PC-9 (cell line): ENCODE data around the gene PTPRR. TPM values are rescaled to one million over a fixed set of nuclear protein-coding genes. Genes with fewer than 3 reads are reported as not detected.

Experiments
- BruUV-seq: library from RNA; stranded (reverse); fragments of 400-500 nt; replicated peaks from 2 replicates; lab custom pipeline; 2021; lab: Mats Ljungman, UMichigan
- CTCF ChIA-PET: fragments of 300-600 bp; sonication (Branson Sonifier 250); formaldehyde crosslinking; loops from one replicate; lab custom pipeline; 2022; ENCODE audit warnings: antibody characterized with exemption; lab: Charles Lee
- POLR2A ChIA-PET: fragments of 300-600 bp; sonication (Branson Sonifier 250); formaldehyde crosslinking; loops from one replicate; lab custom pipeline; 2022; ENCODE audit warnings: antibody characterized with exemption; ENCODE audit not compliant: unreplicated experiment; lab: Charles Lee
- DNase-seq, 2 experiments: peaks; one replicate each; pipeline versions ENCODE4 v3.0.0 to v3.0.0-alpha.2; 2015 to 2022; ENCODE audit warnings: mixed read lengths in 1 of 2
- H2AFZ ChIP-seq: fragments of 200-600 bp; sonication (generic); 2 replicates; pipeline ENCODE4 v1.8.1; 2017; ENCODE audit warnings: antibody characterized with exemption
- H3F3A ChIP-seq: fragments of 200-600 bp; sonication (generic); 2 replicates; pipeline ENCODE4 v1.8.1; 2017; ENCODE audit warnings: antibody characterized with exemption, mild to moderate bottlenecking, low read depth; ENCODE audit not compliant: insufficient read depth
- H3K27ac ChIP-seq: fragments of 200-600 bp; sonication (generic); 2 replicates; pipeline ENCODE4 v1.6.1; 2016; ENCODE audit warnings: mixed run types
- H3K27me3 ChIP-seq: fragments of 200-600 bp; sonication (generic); 2 replicates; pipeline ENCODE4 v1.6.1; 2016; ENCODE audit warnings: low read depth, mixed run types; ENCODE audit not compliant: insufficient read depth
- H3K36me3 ChIP-seq: fragments of 200-600 bp; sonication (generic); 2 replicates; pipeline ENCODE4 v1.6.1; 2016; ENCODE audit warnings: low read depth, mixed run types
- H3K4me1 ChIP-seq: fragments of 200-600 bp; sonication (generic); replicated peaks from 2 replicates; pipeline ENCODE4 v1.6.1; 2016; ENCODE audit warnings: mixed run types; ENCODE audit not compliant: insufficient read depth
- H3K4me2 ChIP-seq: fragments of 200-600 bp; sonication (generic); 2 replicates; pipeline ENCODE4 v1.6.1; 2017; ENCODE audit warnings: mixed run types
- H3K4me3 ChIP-seq: fragments of 200-600 bp; sonication (generic); 2 replicates; pipeline ENCODE4 v1.6.1; 2016; ENCODE audit warnings: mixed run types
- H3K79me2 ChIP-seq: fragments of 200-600 bp; sonication (generic); 2 replicates; pipeline ENCODE4 v1.6.1; 2017; ENCODE audit warnings: low read depth, mixed run types
- H3K9me2 ChIP-seq: fragments of 200-600 bp; sonication (generic); 2 replicates; pipeline ENCODE4 v1.8.1; 2017; ENCODE audit warnings: mild to moderate bottlenecking; ENCODE audit not compliant: insufficient read depth
- H3K9me3 ChIP-seq: fragments of 200-600 bp; sonication (generic); 2 replicates; pipeline ENCODE4 v1.8.1; 2016; ENCODE audit warnings: low read depth; ENCODE audit not compliant: insufficient read depth
- H4K20me1 ChIP-seq: fragments of 200-600 bp; sonication (generic); 2 replicates; pipeline ENCODE4 v1.8.1; 2017; ENCODE audit not compliant: insufficient read depth
- CTCF ChIP-seq: fragments of 200-600 bp; sonication (generic); conservative IDR thresholded peaks from 2 replicates; pipeline ENCODE4 v1.6.1; 2017; ENCODE audit warnings: mixed run types, antibody characterized with exemption, mild to moderate bottlenecking, moderate library complexity
- EZH2 ChIP-seq: fragments of 200-600 bp; sonication (generic); IDR thresholded peaks from 2 replicates; pipeline ENCODE4 v1.8.0; 2017; ENCODE audit warnings: antibody characterized with exemption, low read depth
- intact Hi-C: fragments of 100-400 bp; cut with micrococcal nuclease; formaldehyde crosslinking; loops from one replicate; pipeline ENCODE4 v1.10.0; 2022; ENCODE audit not compliant: unreplicated experiment
- total RNA-seq: library from RNA; stranded (reverse); gene quantifications from 2 replicates; pipeline ENCODE4 v1.2.3, GENCODE V29; 2021

The PTPRR gene
- total RNA-seq, 1 experiment from 2014 or later = 12.2 TPM

DNA sequence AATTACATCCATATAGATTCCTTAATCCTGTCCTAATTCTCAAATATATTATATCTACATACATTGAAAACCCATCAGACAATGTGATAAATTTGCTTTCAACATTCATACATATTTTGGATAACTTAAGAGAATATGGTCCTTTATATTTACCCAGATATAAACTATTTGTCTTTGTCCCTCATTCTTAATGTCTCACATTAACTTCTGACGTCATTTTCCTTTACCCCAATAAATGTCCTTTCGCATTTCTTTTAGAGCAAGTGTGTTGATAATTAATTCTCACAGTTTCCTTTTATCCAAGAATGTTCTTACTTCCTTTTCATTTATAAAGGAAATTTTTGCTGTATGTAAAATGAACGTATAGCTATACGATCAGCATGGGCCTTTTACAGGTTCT is 12.6 kb upstream of the PTPRR start:
- H3K36me3 ChIP-seq = no peaks in the 10 kb centered on the region
- no peaks in the 10 kb centered on the region for H3K4me1 ChIP-seq
- H3K4me2 ChIP-seq = no peak overlapping the region
- no peaks in the 10 kb centered on the region for H3K9me3 ChIP-seq
- BruUV-seq = no TSS peak
- no peak for TF ChIP-seq CTCF
- no peak for TF ChIP-seq EZH2
- H3K27me3 ChIP-seq = no peaks in the 10 kb centered on the region
- H2AFZ ChIP-seq = no peak overlapping the region
- no peak overlapping the region for H3K27ac ChIP-seq
- H3K4me3 ChIP-seq = no peak overlapping the region
- H3K9me2 ChIP-seq = no peaks in the 10 kb centered on the region
- CTCF ChIA-PET = no interaction called here
- no peak for DNase-seq
- H4K20me1 ChIP-seq = no peaks in the 10 kb centered on the region
- H3F3A ChIP-seq = no peaks in the 10 kb centered on the region
- POLR2A ChIA-PET = no interaction called here
- no peaks in the 10 kb centered on the region for H3K79me2 ChIP-seq
- intact Hi-C loops = no loop called here

DNA sequence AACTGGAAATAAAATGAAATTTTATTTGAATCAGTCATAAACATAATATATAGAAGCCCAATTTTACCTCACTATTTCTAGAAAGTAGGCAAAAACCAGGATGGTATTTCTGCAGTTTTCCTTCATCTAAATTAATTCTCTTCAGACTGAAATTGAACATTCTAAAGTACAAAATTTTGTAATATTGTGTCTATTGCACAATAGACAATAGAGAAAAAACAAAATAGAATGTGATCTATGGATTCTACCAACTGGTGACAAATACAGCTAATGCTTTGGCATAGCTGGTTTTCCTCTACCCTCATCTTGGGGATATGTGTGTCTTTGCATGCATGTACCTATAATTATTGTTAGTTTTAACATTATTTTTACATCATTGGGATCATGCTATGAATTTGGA is 8.5 kb upstream of the PTPRR start:
- Histone ChIP-seq H3K79me2 (no peaks in the 10 kb centered on the region), H3K9me3 (no peaks in the 10 kb centered on the region), H3K36me3 (no peaks in the 10 kb centered on the region), H3K4me3 (no peak overlapping the region), H2AFZ (no peak overlapping the region), H3F3A (no peaks in the 10 kb centered on the region), H3K9me2 (no peaks in the 10 kb centered on the region), H4K20me1 (no peaks in the 10 kb centered on the region), H3K4me1 (no peaks in the 10 kb centered on the region), H3K27me3 (no peaks in the 10 kb centered on the region), H3K4me2 (no peak overlapping the region), H3K27ac (no peak overlapping the region)
- intact Hi-C loops = no loop called here
- BruUV-seq = no TSS peak
- TF ChIP-seq EZH2 (no peak), CTCF (no peak)
- no peak for DNase-seq
- POLR2A ChIA-PET = no interaction called here
- CTCF ChIA-PET = no interaction called here

DNA sequence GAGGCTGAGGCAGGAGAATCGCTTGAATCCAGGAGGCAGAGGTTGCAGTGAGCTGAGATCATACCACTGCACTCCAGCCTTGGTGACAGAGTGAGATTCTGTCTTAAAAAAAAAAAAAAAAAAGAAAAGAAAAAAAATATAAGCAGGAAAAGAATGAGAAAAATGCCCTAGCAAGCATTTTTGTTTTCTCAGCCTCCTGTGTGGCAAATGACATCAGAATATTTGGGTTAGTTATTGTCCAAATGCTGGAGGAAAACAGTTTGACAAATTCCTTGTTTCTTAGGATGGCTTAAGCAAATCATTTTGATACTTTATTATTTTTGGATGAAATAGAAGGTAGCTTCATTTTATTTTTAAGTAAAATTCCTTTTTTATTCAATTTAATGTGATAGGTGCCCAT is 7.5 kb upstream of the PTPRR start:
- no peaks in the 10 kb centered on the region for H3K36me3 ChIP-seq
- POLR2A ChIA-PET = interaction anchor here (0.6 kb wide), 1 partner anchor 24 kb away, joined by 5 read pairs; no protein-coding TSS in a partner anchor
- no peak overlapping the region for H3K4me3 ChIP-seq
- BruUV-seq = no TSS peak
- no peaks in the 10 kb centered on the region for H4K20me1 ChIP-seq
- TF ChIP-seq CTCF = no peak
- no peak overlapping the region for H3K4me2 ChIP-seq
- no peak overlapping the region for H3K27ac ChIP-seq
- no peaks in the 10 kb centered on the region for H3K27me3 ChIP-seq
- intact Hi-C loops = no loop called here
- H3F3A ChIP-seq = no peaks in the 10 kb centered on the region
- H3K9me2 ChIP-seq = no peaks in the 10 kb centered on the region
- no peaks in the 10 kb centered on the region for H3K9me3 ChIP-seq
- H3K4me1 ChIP-seq = no peaks in the 10 kb centered on the region
- no peak for DNase-seq
- no peaks in the 10 kb centered on the region for H3K79me2 ChIP-seq
- H2AFZ ChIP-seq = no peak overlapping the region
- CTCF ChIA-PET = no interaction called here
